MCF 10A (cell line): ENCODE data around the gene SLC25A22. TPM values are rescaled to one million over a fixed set of nuclear protein-coding genes. Genes with fewer than 3 reads are reported as not detected.

Experiments
- BruUV-seq: library from RNA; stranded (reverse); fragments of 400-500 nt; replicated peaks from 2 replicates; lab custom pipeline; 2021; lab: Mats Ljungman, UMichigan
- CTCF ChIA-PET: fragments of 300-600 bp; sonication (Branson Sonifier 250); formaldehyde crosslinking; extraction: SDS; loops from one replicate; lab custom pipeline; 2021; ENCODE audit warnings: antibody characterized with exemption, inconsistent platforms; lab: Yijun Ruan, JAX
- POLR2A ChIA-PET: fragments of 300-600, 350-650 bp; sonication (Branson Sonifier 250); formaldehyde crosslinking; extraction: SDS; loops from one replicate; lab custom pipeline; 2020; ENCODE audit warnings: antibody characterized with exemption, inconsistent platforms; lab: Yijun Ruan, JAX
- DNase-seq: peaks from one replicate; pipeline ENCODE4 v3.0.0-alpha.2; 2018; ENCODE audit not compliant: unreplicated experiment
- H3K27ac Mint-ChIP-seq: one replicate; pipeline ENCODE4 v1.8.0; 2022; ENCODE audit warnings: mild to moderate bottlenecking, low read depth, mixed read lengths; ENCODE audit not compliant: unreplicated experiment
- H3K27me3 Mint-ChIP-seq: one replicate; pipeline ENCODE4 v1.8.0; 2022; ENCODE audit warnings: mixed read lengths; ENCODE audit not compliant: insufficient read depth, unreplicated experiment
- H3K36me3 Mint-ChIP-seq: one replicate; pipeline ENCODE4 v1.8.0; 2022; ENCODE audit warnings: mild to moderate bottlenecking, moderate library complexity, mixed read lengths; ENCODE audit not compliant: insufficient read depth, unreplicated experiment
- H3K4me1 Mint-ChIP-seq: one replicate; pipeline ENCODE4 v1.8.0; 2022; ENCODE audit warnings: mixed read lengths; ENCODE audit not compliant: insufficient read depth, unreplicated experiment
- H3K4me3 Mint-ChIP-seq: one replicate; pipeline ENCODE4 v1.8.0; 2022; ENCODE audit warnings: mild to moderate bottlenecking, moderate library complexity, mixed read lengths; ENCODE audit not compliant: unreplicated experiment
- H3K9me3 Mint-ChIP-seq: one replicate; pipeline ENCODE4 v1.8.0; 2022; ENCODE audit warnings: mixed read lengths; ENCODE audit not compliant: unreplicated experiment
- intact Hi-C: fragments of 100-400 bp; cut with micrococcal nuclease; formaldehyde crosslinking; loops from 2 replicates; pipeline ENCODE4 v1.14.1; 2022
- total RNA-seq: library from RNA; stranded (reverse); gene quantifications from 2 replicates; pipeline ENCODE4 v1.2.3, GENCODE V29; 2022
- TF ChIP-seq, protein P1 (sequence below): fragments of 200-600 bp; IDR thresholded peaks from one replicate; pipeline ENCODE4 v1.8.0; 2022; ENCODE audit warnings: antibody characterized with exemption, mild to moderate bottlenecking; ENCODE audit not compliant: unreplicated experiment

The SLC25A22 gene
- total RNA-seq, 1 experiment from 2014 or later, result 34.0 TPM

DNA sequence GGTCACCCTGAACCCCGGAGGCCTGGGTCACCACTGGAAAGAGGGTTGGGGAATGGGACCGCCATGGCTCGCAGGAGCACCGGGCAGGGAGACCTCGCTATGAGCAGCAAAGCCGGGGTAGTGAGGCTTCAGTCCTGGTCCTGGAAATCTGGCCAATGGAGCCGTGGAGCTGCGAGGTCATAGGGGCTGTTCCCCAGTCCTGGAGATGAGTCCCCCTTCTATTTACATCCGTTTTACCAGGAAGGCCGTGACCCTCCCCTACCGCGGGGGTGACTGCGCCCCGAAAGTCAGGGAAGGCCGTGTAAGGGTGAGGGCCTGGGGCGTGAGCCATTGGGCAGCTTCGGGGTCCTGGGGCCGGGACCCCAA lies 6.5 kb upstream of the SLC25A22 start:
- intact Hi-C loops, result no loop called here
- Mint-ChIP-seq H3K36me3 (peaks cover 26% of the 10 kb centered on the region), H3K4me1 (peaks cover 6% of the 10 kb centered on the region), H3K27me3 (no peaks in the 10 kb centered on the region), H3K4me3 (peak overlapping the region; percentile 75), H3K27ac (no peak overlapping the region), H3K9me3 (no peaks in the 10 kb centered on the region)
- DNase-seq, result no peak
- POLR2A ChIA-PET, result interaction anchor here (0.5 to 8.3 kb wide), 15 partner anchors 8 to 227 kb away, joined by 3 to 149 read pairs (median 5); partner anchors contain the start of gene PNPLA2
- CTCF ChIA-PET, result interaction anchor here (0.9 kb wide), 1 partner anchor 20 kb away, joined by 4 read pairs; no protein-coding TSS in a partner anchor
- TF ChIP-seq, protein P1, sequence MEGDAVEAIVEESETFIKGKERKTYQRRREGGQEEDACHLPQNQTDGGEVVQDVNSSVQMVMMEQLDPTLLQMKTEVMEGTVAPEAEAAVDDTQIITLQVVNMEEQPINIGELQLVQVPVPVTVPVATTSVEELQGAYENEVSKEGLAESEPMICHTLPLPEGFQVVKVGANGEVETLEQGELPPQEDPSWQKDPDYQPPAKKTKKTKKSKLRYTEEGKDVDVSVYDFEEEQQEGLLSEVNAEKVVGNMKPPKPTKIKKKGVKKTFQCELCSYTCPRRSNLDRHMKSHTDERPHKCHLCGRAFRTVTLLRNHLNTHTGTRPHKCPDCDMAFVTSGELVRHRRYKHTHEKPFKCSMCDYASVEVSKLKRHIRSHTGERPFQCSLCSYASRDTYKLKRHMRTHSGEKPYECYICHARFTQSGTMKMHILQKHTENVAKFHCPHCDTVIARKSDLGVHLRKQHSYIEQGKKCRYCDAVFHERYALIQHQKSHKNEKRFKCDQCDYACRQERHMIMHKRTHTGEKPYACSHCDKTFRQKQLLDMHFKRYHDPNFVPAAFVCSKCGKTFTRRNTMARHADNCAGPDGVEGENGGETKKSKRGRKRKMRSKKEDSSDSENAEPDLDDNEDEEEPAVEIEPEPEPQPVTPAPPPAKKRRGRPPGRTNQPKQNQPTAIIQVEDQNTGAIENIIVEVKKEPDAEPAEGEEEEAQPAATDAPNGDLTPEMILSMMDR, result no peak
- BruUV-seq, result no TSS peak

DNA sequence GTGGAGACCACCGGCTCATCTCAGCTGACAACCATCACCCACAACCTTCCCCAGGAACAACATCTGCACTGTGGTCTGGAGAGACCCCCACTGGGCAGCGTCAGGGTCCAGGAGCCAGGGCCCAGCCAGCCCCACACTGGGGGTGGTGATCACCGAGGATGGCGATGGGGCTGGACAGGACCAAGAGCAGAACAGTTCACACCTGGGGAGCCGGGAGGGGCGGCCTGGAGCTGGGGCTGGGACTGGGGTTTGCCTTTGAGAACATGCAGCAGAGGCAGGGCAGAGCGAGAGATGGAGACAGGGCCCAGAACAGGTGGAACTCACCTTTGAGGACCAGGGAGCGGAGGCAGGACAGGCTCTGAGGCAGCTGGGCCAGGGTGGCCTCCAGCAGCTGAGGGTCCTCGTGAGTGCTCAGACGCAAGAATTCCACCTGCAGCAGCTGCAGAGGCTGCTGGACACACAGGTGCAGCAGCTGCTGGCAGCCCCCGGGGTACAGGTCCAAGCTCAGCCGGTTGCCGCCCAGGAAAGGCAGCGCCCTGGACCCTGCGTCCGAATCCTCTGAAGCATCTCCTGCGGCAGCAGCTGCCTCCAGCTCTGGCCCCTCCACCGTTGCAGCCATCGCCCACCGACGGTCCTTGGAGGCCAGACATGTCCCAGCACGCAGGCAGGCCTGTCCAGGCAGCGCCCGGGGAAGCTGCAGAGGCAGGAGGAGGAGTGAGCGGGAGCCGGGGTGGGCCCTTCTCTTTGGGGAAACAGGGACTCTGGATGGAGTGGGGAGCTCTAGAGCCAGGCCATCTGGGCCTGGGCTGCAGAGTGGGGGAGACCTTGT lies 5.9 kb upstream of the SLC25A22 start:
- no peaks in the 10 kb centered on the region for H3K9me3 Mint-ChIP-seq
- H3K27me3 Mint-ChIP-seq, result no peaks in the 10 kb centered on the region
- BruUV-seq, result no TSS peak
- ChIA-PET POLR2A (interaction anchor here (0.7 to 8.3 kb wide), 13 partner anchors 8 to 228 kb away, joined by 3 to 149 read pairs (median 5); partner anchors contain the start of genes PHRF1 and PNPLA2), CTCF (interaction anchor here (0.9 to 1.2 kb wide), 2 partner anchors 20 to 78 kb away, joined by 4 read pairs; no protein-coding TSS in a partner anchor)
- intact Hi-C loops, result no loop called here
- peaks cover 6% of the 10 kb centered on the region for H3K4me1 Mint-ChIP-seq
- no peak overlapping the region for H3K27ac Mint-ChIP-seq
- H3K4me3 Mint-ChIP-seq, result peak overlapping the region; percentile 75
- peaks cover 26% of the 10 kb centered on the region for H3K36me3 Mint-ChIP-seq
- TF ChIP-seq, protein P1, result no peak
- DNase-seq, result peak; percentile 63

DNA sequence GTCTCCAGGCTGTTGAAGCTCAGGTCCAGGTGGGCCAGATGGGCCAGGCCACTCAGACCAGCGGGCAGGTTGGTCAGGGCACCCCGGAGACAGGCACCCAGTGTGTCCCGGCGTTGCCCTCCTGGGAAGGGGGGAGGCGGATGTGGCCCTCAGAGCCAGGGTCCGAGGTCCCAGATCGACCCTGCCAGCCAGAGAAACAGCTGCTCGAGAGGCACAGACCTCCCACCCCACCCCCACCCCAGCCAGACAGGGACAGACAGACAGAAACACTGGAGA lies 5.3 kb upstream of the SLC25A22 start:
- Mint-ChIP-seq H3K27ac (no peak overlapping the region), H3K36me3 (peaks cover 26% of the 10 kb centered on the region), H3K27me3 (no peaks in the 10 kb centered on the region), H3K4me1 (peaks cover 6% of the 10 kb centered on the region), H3K4me3 (peak overlapping the region; percentile 75), H3K9me3 (no peaks in the 10 kb centered on the region)
- intact Hi-C loops, result no loop called here
- no peak for DNase-seq
- POLR2A ChIA-PET, result interaction anchor here (0.6 to 8.3 kb wide), 9 partner anchors 8 to 228 kb away, joined by 3 to 149 read pairs (median 6); partner anchors contain the start of genes PHRF1 and PNPLA2
- CTCF ChIA-PET, result interaction anchor here (0.6 to 1.2 kb wide), 2 partner anchors 78 to 765 kb away, joined by 3 to 4 read pairs; no protein-coding TSS in a partner anchor
- no TSS peak for BruUV-seq
- TF ChIP-seq, protein P1, result no peak
